Dendritic cell treated with granulocyte-macrophage colony-stimulating factor and Interleukin-4, amounts not matched to agents 40 ng/mL and 50 ng/mL, for 4 days (primary cell): ENCODE data around the gene NLGN4Y.

Experiments used
- H3K27ac Mint-ChIP-seq: one replicate; pipeline ENCODE4 v1.8.0; 2022; ENCODE audit warnings: mild to moderate bottlenecking, mixed read lengths
- H3K27me3 Mint-ChIP-seq: one replicate; pipeline ENCODE4 v1.8.0; 2022; ENCODE audit warnings: mild to moderate bottlenecking, mixed read lengths
- H3K36me3 Mint-ChIP-seq: one replicate; pipeline ENCODE4 v1.8.0; 2022; ENCODE audit warnings: low read depth, mixed read lengths
- H3K4me1 Mint-ChIP-seq: one replicate; pipeline ENCODE4 v1.8.0; 2022; ENCODE audit warnings: low read depth, mixed read lengths
- H3K4me3 Mint-ChIP-seq: one replicate; pipeline ENCODE4 v1.8.0; 2022; ENCODE audit warnings: mild to moderate bottlenecking, moderate library complexity, mixed read lengths
- H3K9me3 Mint-ChIP-seq: one replicate; pipeline ENCODE4 v1.8.0; 2022; ENCODE audit warnings: mixed read lengths
- intact Hi-C: fragments of 100-400 bp; cut with micrococcal nuclease; formaldehyde crosslinking; loops from one replicate; pipeline ENCODE4 v1.15.0; 2022

Gene NLGN4Y

GRCh38 chrY:14524272-14525231 lies at the start of gene NLGN4Y:
NLGN4Y (plus strand) TSS chrY:14524529; CDS start chrY:14622120, 97,591 bp downstream.
- Mint-ChIP-seq H3K4me1 (peaks cover 12% of the 10 kb centered on the region), H3K27me3 (peaks cover 42% of the 10 kb centered on the region), H3K27ac (no peak within 1 kb of the TSS), H3K9me3 (no peaks in the 10 kb centered on the region), H3K4me3 (peak within 1 kb of the TSS; percentile 53), H3K36me3 (no peaks in the 10 kb centered on the region)
- intact Hi-C loops, result no loop called here

- H3K27me3 Mint-ChIP-seq, result no peaks in the 10 kb centered on the region
- H3K4me3 Mint-ChIP-seq, result no peak overlapping the region
- no peaks in the 10 kb centered on the region for H3K36me3 Mint-ChIP-seq
- no peak overlapping the region for H3K27ac Mint-ChIP-seq
- peaks cover 5% of the 10 kb centered on the region for H3K9me3 Mint-ChIP-seq
- no peaks in the 10 kb centered on the region for H3K4me1 Mint-ChIP-seq
- intact Hi-C loops, result no loop called here
Observed at GRCh38 chrY:14485935-14486334, 38.4 kb upstream of the NLGN4Y start.

GRCh38 chrY:14490226-14490625 lies 34.1 kb upstream of the NLGN4Y start:
- Mint-ChIP-seq H3K27me3 (no peaks in the 10 kb centered on the region), H3K4me3 (no peak overlapping the region), H3K36me3 (no peaks in the 10 kb centered on the region), H3K27ac (no peak overlapping the region), H3K9me3 (peaks cover 14% of the 10 kb centered on the region), H3K4me1 (no peaks in the 10 kb centered on the region)
- intact Hi-C loops, result no loop called here

- Mint-ChIP-seq H3K36me3 (no peaks in the 10 kb centered on the region), H3K27ac (no peak overlapping the region), H3K4me1 (no peaks in the 10 kb centered on the region), H3K9me3 (peaks cover 16% of the 10 kb centered on the region), H3K4me3 (no peak overlapping the region), H3K27me3 (no peaks in the 10 kb centered on the region)
- intact Hi-C loops, result no loop called here
Observed at GRCh38 chrY:14498071-14498470, 26.3 kb upstream of the NLGN4Y start.

- Mint-ChIP-seq H3K27ac (no peak overlapping the region), H3K4me1 (no peaks in the 10 kb centered on the region), H3K36me3 (no peaks in the 10 kb centered on the region), H3K4me3 (no peak overlapping the region), H3K9me3 (peaks cover 8% of the 10 kb centered on the region), H3K27me3 (no peaks in the 10 kb centered on the region)
- intact Hi-C loops, result no loop called here
Observed at GRCh38 chrY:14504592-14504991, 19.7 kb upstream of the NLGN4Y start.

- Mint-ChIP-seq H3K4me3 (no peak overlapping the region), H3K4me1 (peaks cover 12% of the 10 kb centered on the region), H3K27ac (no peak overlapping the region), H3K36me3 (no peaks in the 10 kb centered on the region), H3K27me3 (peaks cover 42% of the 10 kb centered on the region), H3K9me3 (no peaks in the 10 kb centered on the region)
- intact Hi-C loops, result no loop called here
Observed at GRCh38 chrY:14522379-14522950, 1.9 kb upstream of the NLGN4Y start.

GRCh38 chrY:14523491-14524271 lies 648 bp upstream of the NLGN4Y start:
- H3K27me3 Mint-ChIP-seq, result peaks cover 42% of the 10 kb centered on the region
- peaks cover 12% of the 10 kb centered on the region for H3K4me1 Mint-ChIP-seq
- intact Hi-C loops, result no loop called here
- H3K36me3 Mint-ChIP-seq, result no peaks in the 10 kb centered on the region
- no peak overlapping the region for H3K27ac Mint-ChIP-seq
- H3K4me3 Mint-ChIP-seq, result peak overlapping the region; percentile 53
- H3K9me3 Mint-ChIP-seq, result no peaks in the 10 kb centered on the region

- H3K27me3 Mint-ChIP-seq, result peaks cover 42% of the 10 kb centered on the region
- peaks cover 12% of the 10 kb centered on the region for H3K4me1 Mint-ChIP-seq
- H3K4me3 Mint-ChIP-seq, result peak overlapping the region; percentile 13
- no peak overlapping the region for H3K27ac Mint-ChIP-seq
- H3K9me3 Mint-ChIP-seq, result no peaks in the 10 kb centered on the region
- intact Hi-C loops, result no loop called here
- H3K36me3 Mint-ChIP-seq, result no peaks in the 10 kb centered on the region
Observed at GRCh38 chrY:14525315-14525714, 986 bp downstream of the NLGN4Y start.

GRCh38 chrY:14528361-14528760 lies 4.0 kb downstream of the NLGN4Y start:
- peaks cover 26% of the 10 kb centered on the region for H3K27me3 Mint-ChIP-seq
- intact Hi-C loops, result no loop called here
- no peak overlapping the region for H3K4me3 Mint-ChIP-seq
- no peaks in the 10 kb centered on the region for H3K36me3 Mint-ChIP-seq
- no peak overlapping the region for H3K27ac Mint-ChIP-seq
- no peaks in the 10 kb centered on the region for H3K9me3 Mint-ChIP-seq
- peaks cover 12% of the 10 kb centered on the region for H3K4me1 Mint-ChIP-seq

GRCh38 chrY:14536703-14537102 lies 12.4 kb downstream of the NLGN4Y start:
- H3K36me3 Mint-ChIP-seq, result no peaks in the 10 kb centered on the region
- no peak overlapping the region for H3K27ac Mint-ChIP-seq
- intact Hi-C loops, result no loop called here
- H3K9me3 Mint-ChIP-seq, result peaks cover 8% of the 10 kb centered on the region
- no peaks in the 10 kb centered on the region for H3K27me3 Mint-ChIP-seq
- H3K4me3 Mint-ChIP-seq, result no peak overlapping the region
- H3K4me1 Mint-ChIP-seq, result no peaks in the 10 kb centered on the region

GRCh38 chrY:14543506-14543905 lies 19.2 kb downstream of the NLGN4Y start:
- H3K9me3 Mint-ChIP-seq, result peaks cover 11% of the 10 kb centered on the region
- H3K36me3 Mint-ChIP-seq, result no peaks in the 10 kb centered on the region
- no peak overlapping the region for H3K4me3 Mint-ChIP-seq
- no peak overlapping the region for H3K27ac Mint-ChIP-seq
- intact Hi-C loops, result no loop called here
- no peaks in the 10 kb centered on the region for H3K4me1 Mint-ChIP-seq
- H3K27me3 Mint-ChIP-seq, result no peaks in the 10 kb centered on the region

GRCh38 chrY:14581294-14581693 lies 57.0 kb downstream of the NLGN4Y start:
- Mint-ChIP-seq H3K9me3 (peaks cover 16% of the 10 kb centered on the region), H3K27ac (no peak overlapping the region), H3K4me3 (no peak overlapping the region), H3K36me3 (no peaks in the 10 kb centered on the region), H3K4me1 (no peaks in the 10 kb centered on the region), H3K27me3 (no peaks in the 10 kb centered on the region)
- intact Hi-C loops, result no loop called here

GRCh38 chrY:14586725-14587124 lies 62.4 kb downstream of the NLGN4Y start:
- intact Hi-C loops, result no loop called here
- Mint-ChIP-seq H3K9me3 (peaks cover 10% of the 10 kb centered on the region), H3K4me3 (no peak overlapping the region), H3K4me1 (no peaks in the 10 kb centered on the region), H3K27me3 (no peaks in the 10 kb centered on the region), H3K36me3 (no peaks in the 10 kb centered on the region), H3K27ac (no peak overlapping the region)

GRCh38 chrY:14601372-14601771 lies 77.0 kb downstream of the NLGN4Y start:
- no peak overlapping the region for H3K4me3 Mint-ChIP-seq

More at GRCh38 chrY:14601372-14601771, 77.0 kb downstream of the NLGN4Y start:
- H3K27ac Mint-ChIP-seq, result no peak overlapping the region
- H3K9me3 Mint-ChIP-seq, result no peaks in the 10 kb centered on the region
- H3K36me3 Mint-ChIP-seq, result no peaks in the 10 kb centered on the region
- no peaks in the 10 kb centered on the region for H3K4me1 Mint-ChIP-seq
- no peaks in the 10 kb centered on the region for H3K27me3 Mint-ChIP-seq
- intact Hi-C loops, result no loop called here
